ENCODE data around the gene SLC25A26. TPM values are rescaled to one million over a fixed set of nuclear protein-coding genes. Genes with fewer than 3 reads are reported as not detected.
A peak's percentile ranks its signal among the peaks of the same experiment; 100 is the strongest.
"Not testable (repeated sequence)": the region's sequence is repeated elsewhere in the genome, so short reads cannot be mapped to it uniquely, and the experiment has no call there.

The SLC25A26 gene
- total RNA-seq, 1 donor from 2014 or later: 41.2 TPM

DNA sequence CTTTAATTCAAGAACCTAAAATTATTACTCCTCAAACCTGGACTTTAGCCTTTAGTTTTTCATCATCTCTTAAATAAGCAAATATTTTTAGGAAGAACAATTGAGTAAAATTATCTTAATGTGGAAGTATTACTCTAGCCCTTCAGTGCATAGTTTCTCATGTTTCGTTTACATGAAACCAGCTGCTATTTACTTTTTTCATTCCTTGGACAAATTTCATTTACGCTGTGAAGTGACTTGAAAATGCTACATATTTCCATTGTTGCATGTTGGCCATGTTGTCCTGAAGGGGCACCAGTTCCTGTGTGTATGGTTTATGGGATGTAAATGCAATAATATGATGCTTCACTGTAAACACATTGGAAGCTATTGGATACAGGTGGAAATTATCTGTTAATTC, 49.9 kb downstream of the SLC25A26 start:
- Histone ChIP-seq H3K27me3 (ENCODE audit: control insufficient read depth, insufficient read depth, low read length) (no peaks in the 10 kb centered on the region), H3K4me3 (ENCODE audit: low read depth, low read length) (no peak overlapping the region), H3K36me3 (ENCODE audit: control insufficient read depth, insufficient read depth, low read length) (no peaks in the 10 kb centered on the region)
- TF ChIP-seq, protein P1, sequence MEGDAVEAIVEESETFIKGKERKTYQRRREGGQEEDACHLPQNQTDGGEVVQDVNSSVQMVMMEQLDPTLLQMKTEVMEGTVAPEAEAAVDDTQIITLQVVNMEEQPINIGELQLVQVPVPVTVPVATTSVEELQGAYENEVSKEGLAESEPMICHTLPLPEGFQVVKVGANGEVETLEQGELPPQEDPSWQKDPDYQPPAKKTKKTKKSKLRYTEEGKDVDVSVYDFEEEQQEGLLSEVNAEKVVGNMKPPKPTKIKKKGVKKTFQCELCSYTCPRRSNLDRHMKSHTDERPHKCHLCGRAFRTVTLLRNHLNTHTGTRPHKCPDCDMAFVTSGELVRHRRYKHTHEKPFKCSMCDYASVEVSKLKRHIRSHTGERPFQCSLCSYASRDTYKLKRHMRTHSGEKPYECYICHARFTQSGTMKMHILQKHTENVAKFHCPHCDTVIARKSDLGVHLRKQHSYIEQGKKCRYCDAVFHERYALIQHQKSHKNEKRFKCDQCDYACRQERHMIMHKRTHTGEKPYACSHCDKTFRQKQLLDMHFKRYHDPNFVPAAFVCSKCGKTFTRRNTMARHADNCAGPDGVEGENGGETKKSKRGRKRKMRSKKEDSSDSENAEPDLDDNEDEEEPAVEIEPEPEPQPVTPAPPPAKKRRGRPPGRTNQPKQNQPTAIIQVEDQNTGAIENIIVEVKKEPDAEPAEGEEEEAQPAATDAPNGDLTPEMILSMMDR (IDR thresholded peaks at IDR 0.05; ENCODE audit: insufficient read depth, low read length, poor library complexity, severe bottlenecking): no peak
- DNase-seq (ENCODE audit: low read depth): no peak

DNA sequence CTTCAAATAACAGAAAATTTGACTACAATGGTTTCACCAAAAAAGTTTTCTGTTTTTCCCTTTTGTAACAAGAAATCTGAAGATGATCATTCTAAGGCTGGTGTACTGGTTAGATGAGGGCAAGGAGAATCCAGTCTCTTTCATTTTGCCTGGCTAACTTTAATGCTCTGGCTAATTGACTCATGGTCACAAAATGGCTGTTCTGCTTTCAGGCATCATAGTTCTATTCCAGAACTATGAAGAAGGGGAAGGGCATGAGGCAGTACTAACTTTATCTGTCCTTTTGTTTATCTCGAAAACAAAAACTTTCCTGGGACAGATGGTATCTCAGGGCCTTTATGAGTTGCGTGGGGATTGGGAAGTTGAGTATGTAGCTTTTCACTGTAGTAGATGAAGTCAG, 50.4 kb downstream of the SLC25A26 start:
- H3K27me3 ChIP-seq (ENCODE audit: control insufficient read depth, insufficient read depth, low read length): no peaks in the 10 kb centered on the region
- no peak for DNase-seq (ENCODE audit: low read depth)
- no peak overlapping the region for H3K4me3 ChIP-seq (ENCODE audit: low read depth, low read length)
- TF ChIP-seq, protein P1 (IDR thresholded peaks at IDR 0.05; ENCODE audit: insufficient read depth, low read length, poor library complexity, severe bottlenecking): no peak
- no peaks in the 10 kb centered on the region for H3K36me3 ChIP-seq (ENCODE audit: control insufficient read depth, insufficient read depth, low read length)

DNA sequence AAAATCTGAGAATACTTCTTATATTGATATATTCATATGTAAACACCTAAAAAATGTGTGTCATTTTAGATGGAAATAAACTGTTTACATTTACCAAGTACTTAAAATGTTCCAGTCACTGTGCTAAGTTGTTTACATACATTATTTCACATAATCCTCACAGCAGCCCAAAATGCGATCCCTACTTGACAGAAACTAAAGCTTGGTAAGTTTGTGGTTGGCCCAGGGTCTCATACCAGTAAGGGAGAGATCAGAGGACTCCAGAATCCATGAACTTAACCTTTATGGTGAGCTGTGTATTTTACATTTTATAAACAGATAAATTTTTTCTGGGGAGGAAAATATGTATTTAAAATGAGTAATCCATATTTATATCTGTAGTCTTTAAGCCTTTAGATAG, 51.2 kb downstream of the SLC25A26 start:
- H3K36me3 ChIP-seq (ENCODE audit: control insufficient read depth, insufficient read depth, low read length): no peaks in the 10 kb centered on the region
- DNase-seq (ENCODE audit: low read depth): no peak
- TF ChIP-seq, protein P1 (IDR thresholded peaks at IDR 0.05; ENCODE audit: insufficient read depth, low read length, poor library complexity, severe bottlenecking): no peak

DNA sequence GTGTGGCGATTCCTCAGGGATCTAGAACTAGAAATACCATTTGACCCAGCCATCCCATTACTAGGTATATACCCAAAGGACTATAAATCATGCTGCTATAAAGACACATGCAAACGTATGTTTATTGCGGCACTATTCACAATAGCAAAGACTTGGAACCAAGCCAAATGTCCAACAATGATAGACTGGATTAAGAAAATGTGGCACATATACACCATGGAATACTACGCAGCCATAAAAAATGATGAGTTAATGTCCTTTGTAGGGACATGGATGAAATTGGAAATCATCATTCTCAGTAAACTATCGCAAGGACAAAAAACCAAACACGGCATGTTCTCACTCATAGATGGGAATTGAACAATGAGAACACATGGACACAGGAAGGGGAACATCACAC, 54.0 kb downstream of the SLC25A26 start:
- H3K27me3 ChIP-seq (ENCODE audit: control insufficient read depth, insufficient read depth, low read length); DNase-seq (ENCODE audit: low read depth); H3K4me3 ChIP-seq (ENCODE audit: low read depth, low read length); H3K36me3 ChIP-seq (ENCODE audit: control insufficient read depth, insufficient read depth, low read length): not testable (repeated sequence)

More for the DNA sequence above, 51.2 kb downstream of the SLC25A26 start:
- Histone ChIP-seq H3K4me3 (ENCODE audit: low read depth, low read length) (no peak overlapping the region), H3K27me3 (ENCODE audit: control insufficient read depth, insufficient read depth, low read length) (no peaks in the 10 kb centered on the region)

DNA sequence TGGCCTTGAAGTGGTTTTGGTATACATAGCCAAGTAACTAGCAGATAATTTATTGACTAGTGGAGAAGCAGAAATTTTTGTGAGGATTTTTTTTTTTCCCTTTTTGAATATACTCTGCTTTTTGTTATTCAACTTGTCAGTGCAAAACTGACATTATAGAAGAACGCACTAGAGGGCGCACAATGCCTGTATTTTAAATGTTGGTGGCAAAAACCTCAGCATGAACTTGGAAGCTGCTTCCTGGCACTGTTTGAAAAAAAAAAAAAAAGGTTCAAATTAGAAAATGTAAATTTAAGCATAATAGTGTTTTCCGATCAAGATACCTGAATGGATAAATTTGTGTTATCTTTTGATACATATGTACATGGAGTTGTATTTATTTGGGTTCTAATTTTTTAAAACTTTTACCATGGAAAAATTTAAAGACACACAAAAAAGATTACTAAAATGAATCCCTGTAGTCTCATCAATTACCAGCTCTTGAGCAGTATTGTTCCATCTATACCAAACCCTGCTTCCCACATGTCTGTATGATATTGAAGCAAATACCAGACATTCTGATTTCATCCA, 56.0 kb downstream of the SLC25A26 start:
- no peaks in the 10 kb centered on the region for H3K27me3 ChIP-seq (ENCODE audit: control insufficient read depth, insufficient read depth, low read length)
- H3K4me3 ChIP-seq (ENCODE audit: low read depth, low read length): no peak overlapping the region
- TF ChIP-seq, protein P1 (IDR thresholded peaks at IDR 0.05; ENCODE audit: insufficient read depth, low read length, poor library complexity, severe bottlenecking): peak; percentile 55
- peak; percentile 31 for DNase-seq (ENCODE audit: low read depth)
- no peaks in the 10 kb centered on the region for H3K36me3 ChIP-seq (ENCODE audit: control insufficient read depth, insufficient read depth, low read length)

DNA sequence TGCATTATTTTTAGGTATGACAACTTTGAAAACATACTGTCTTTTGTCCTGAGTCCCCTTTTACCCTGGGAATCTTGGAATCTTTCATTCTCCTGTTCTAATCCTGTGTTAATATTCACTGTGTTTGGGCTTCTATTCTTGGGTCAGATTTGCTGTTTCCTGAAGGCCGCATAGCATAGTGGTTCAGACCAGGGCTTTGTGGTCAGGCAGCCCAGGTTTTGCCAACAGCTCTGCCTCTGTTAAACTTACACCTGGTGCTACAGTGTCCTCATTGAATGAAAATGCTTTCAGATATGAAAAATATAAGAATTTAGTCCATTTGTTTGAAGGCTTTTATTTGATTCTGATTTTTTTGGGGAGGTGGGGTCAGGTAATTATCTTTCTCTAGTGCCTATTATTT, 58.4 kb downstream of the SLC25A26 start:
- TF ChIP-seq, protein P1 (IDR thresholded peaks at IDR 0.05; ENCODE audit: insufficient read depth, low read length, poor library complexity, severe bottlenecking): no peak
- Histone ChIP-seq H3K36me3 (ENCODE audit: control insufficient read depth, insufficient read depth, low read length) (no peaks in the 10 kb centered on the region), H3K27me3 (ENCODE audit: control insufficient read depth, insufficient read depth, low read length) (no peaks in the 10 kb centered on the region), H3K4me3 (ENCODE audit: low read depth, low read length) (no peak overlapping the region)
- DNase-seq (ENCODE audit: low read depth): no peak
